HG03280 (cell line): ENCODE measurements around the gene SLC38A5.
"Not testable (repeated sequence)": the region's sequence is repeated elsewhere in the genome, so short reads cannot be mapped to it uniquely, and the experiment has no call there.

Experiments
- ATAC-seq: cut with Tn5 transposase; IDR thresholded peaks from one replicate; pipeline ENCODE4 v1.9.1; 2021; ENCODE audit warnings: mild to moderate bottlenecking, moderate library complexity; ENCODE audit not compliant: unreplicated experiment

The SLC38A5 gene

GRCh38 chrX:48470110-48470832 is at the start of gene SLC38A5:
Gene SLC38A5, minus strand, starts transcription at chrX:48470260. Its CDS starts 2,336 bp downstream, at chrX:48467924.
- ATAC-seq = no peak

- not testable (repeated sequence) for ATAC-seq
Measured at GRCh38 chrX:48519481-48519880, 49.4 kb upstream of the SLC38A5 start.

GRCh38 chrX:48516987-48517386 is 46.9 kb upstream of the SLC38A5 start:
- ATAC-seq = no peak

GRCh38 chrX:48516285-48516684 is 46.2 kb upstream of the SLC38A5 start:
- ATAC-seq = no peak

GRCh38 chrX:48515842-48516241 is 45.8 kb upstream of the SLC38A5 start:
- ATAC-seq = no peak

GRCh38 chrX:48514868-48515460 is 44.9 kb upstream of the SLC38A5 start:
- ATAC-seq = no peak

- ATAC-seq = no peak
Measured at GRCh38 chrX:48514126-48514806, 44.2 kb upstream of the SLC38A5 start.

- no peak for ATAC-seq
Measured at GRCh38 chrX:48513670-48514069, 43.6 kb upstream of the SLC38A5 start.

- no peak for ATAC-seq
Measured at GRCh38 chrX:48512371-48512935, 42.4 kb upstream of the SLC38A5 start.

- ATAC-seq = no peak
Measured at GRCh38 chrX:48511560-48511959, 41.5 kb upstream of the SLC38A5 start.

- no peak for ATAC-seq
Measured at GRCh38 chrX:48509619-48510018, 39.6 kb upstream of the SLC38A5 start.

- ATAC-seq = no peak
Measured at GRCh38 chrX:48509245-48509590, 39.2 kb upstream of the SLC38A5 start.

- ATAC-seq = peak; percentile 91
Measured at GRCh38 chrX:48508400-48509244, 38.6 kb upstream of the SLC38A5 start, which contains the start of gene PORCN. Gene PORCN, plus strand, starts transcription at chrX:48508992. Its CDS starts 829 bp downstream, at chrX:48509821.

GRCh38 chrX:48507246-48507645 is 37.2 kb upstream of the SLC38A5 start:
- ATAC-seq = no peak

GRCh38 chrX:48505481-48505880 is 35.4 kb upstream of the SLC38A5 start:
- ATAC-seq = no peak

GRCh38 chrX:48504261-48504660 is 34.2 kb upstream of the SLC38A5 start:
- ATAC-seq = no peak

- no peak for ATAC-seq
Measured at GRCh38 chrX:48498374-48498809, 28.3 kb upstream of the SLC38A5 start.

- no peak for ATAC-seq
Measured at GRCh38 chrX:48497871-48498270, 27.8 kb upstream of the SLC38A5 start.

- ATAC-seq = no peak
Measured at GRCh38 chrX:48496660-48497059, 26.6 kb upstream of the SLC38A5 start.

- no peak for ATAC-seq
Measured at GRCh38 chrX:48493890-48494364, 23.9 kb upstream of the SLC38A5 start.
